SU-DHL-6 (cell line): ENCODE data around the gene LPIN3.

ENCODE experiments used
- H2AFZ ChIP-seq: fragments of 200-600 bp; sonication (generic); 2 replicates; pipeline ENCODE4 v1.6.1; 2014; ENCODE audit warnings: low read depth, mild to moderate bottlenecking, moderate library complexity, mixed read lengths, antibody characterized with exemption, low read length; ENCODE audit not compliant: severe bottlenecking
- H3F3A ChIP-seq: fragments of 200-600 bp; shearing (Covaris generic); 2 replicates; pipeline ENCODE4 v1.6.0; 2016; ENCODE audit warnings: antibody characterized with exemption, mild to moderate bottlenecking; ENCODE audit not compliant: insufficient read depth
- H3K27ac ChIP-seq: fragments of 200-600 bp; sonication (generic); 2 replicates; pipeline ENCODE4 v1.5.1; 2016; ENCODE audit warnings: low read depth, mild to moderate bottlenecking, low read length, moderate library complexity, mixed read lengths
- H3K27me3 ChIP-seq: fragments of 200-600 bp; sonication (generic), shearing (Covaris generic); 2 replicates; pipeline ENCODE4 v1.6.0; 2014; ENCODE audit warnings: mild to moderate bottlenecking, low read length
- H3K36me3 ChIP-seq: fragments of 200-600 bp; sonication (generic); 2 replicates; pipeline ENCODE4 v1.6.1; 2014; ENCODE audit warnings: mild to moderate bottlenecking, low read length, mixed read lengths
- H3K4me2 ChIP-seq: fragments of 300-600, 200-600 bp; shearing (Covaris generic), sonication (generic); 2 replicates; pipeline ENCODE4 v1.6.0; 2014; ENCODE audit warnings: low read length, low read depth, mild to moderate bottlenecking; ENCODE audit not compliant: poor library complexity, severe bottlenecking
- H3K4me3 ChIP-seq: fragments of 200-600 bp; sonication (generic); 2 replicates; pipeline ENCODE4 v1.5.1; 2014; ENCODE audit warnings: antibody characterized with exemption, low read length, mild to moderate bottlenecking, mixed read lengths; ENCODE audit not compliant: insufficient read depth, poor library complexity, severe bottlenecking
- H3K79me2 ChIP-seq: fragments of 200-600 bp; sonication (generic); 2 replicates; pipeline ENCODE4 v1.6.1; 2014; ENCODE audit warnings: mild to moderate bottlenecking, low read length, moderate library complexity; ENCODE audit not compliant: insufficient read depth
- H3K9ac ChIP-seq: fragments of 200-600 bp; sonication (generic); 2 replicates; pipeline ENCODE4 v1.7.0; 2014; ENCODE audit warnings: mild to moderate bottlenecking, low read length
- H3K9me2 ChIP-seq: fragments of 200-600 bp; sonication (generic); replicated peaks from 2 replicates; pipeline ENCODE4 v1.6.1; 2014; ENCODE audit warnings: low read length; ENCODE audit not compliant: insufficient read depth
- H3K9me3 ChIP-seq: fragments of 200-600 bp; sonication (generic); 2 replicates; pipeline ENCODE4 v1.6.1; 2014; ENCODE audit warnings: low read length, mixed read lengths; ENCODE audit not compliant: insufficient read depth
- H4K20me1 ChIP-seq: fragments of 200-600 bp; sonication (generic); 2 replicates; pipeline ENCODE4 v1.6.1; 2014; ENCODE audit warnings: low read depth, mild to moderate bottlenecking, antibody characterized with exemption, low read length, moderate library complexity, mixed read lengths
- CTCF ChIP-seq: fragments of 200-600 bp; sonication (generic); IDR thresholded peaks from one replicate; pipeline ENCODE4 v1.5.1; 2017; ENCODE audit warnings: antibody characterized with exemption, mild to moderate bottlenecking, low read length, moderate library complexity; ENCODE audit not compliant: insufficient read depth, poor library complexity, severe bottlenecking
- EZH2phosphoT487 ChIP-seq: fragments of 200-600 bp; sonication (generic), shearing (Covaris generic); conservative IDR thresholded peaks from 2 replicates; pipeline ENCODE4 v1.6.1; 2018; ENCODE audit warnings: mild to moderate bottlenecking, antibody characterized with exemption, low read length, moderate library complexity, mixed read lengths

LPIN3 gene

GRCh38 chr20:41367393-41367695 is 26.7 kb downstream of the LPIN3 start:
- Histone ChIP-seq H3K79me2 (no peaks in the 10 kb centered on the region), H2AFZ (no peak overlapping the region), H3K36me3 (no peaks in the 10 kb centered on the region), H3K9me3 (no peaks in the 10 kb centered on the region), H3K27me3 (no peaks in the 10 kb centered on the region), H3K27ac (no peak overlapping the region), H4K20me1 (no peaks in the 10 kb centered on the region), H3K9ac (no peak overlapping the region), H3K4me2 (no peak overlapping the region), H3K9me2 (no peaks in the 10 kb centered on the region), H3F3A (no peaks in the 10 kb centered on the region), H3K4me3 (no peak overlapping the region)
- TF ChIP-seq EZH2phosphoT487 (no peak), CTCF (no peak)

GRCh38 chr20:41367956-41368355 is 27.3 kb downstream of the LPIN3 start:
- TF ChIP-seq EZH2phosphoT487, result no peak
- no peak for TF ChIP-seq CTCF
- H3K27ac ChIP-seq, result no peak overlapping the region
- H3K9me3 ChIP-seq, result no peaks in the 10 kb centered on the region
- H3K4me3 ChIP-seq, result no peak overlapping the region
- H4K20me1 ChIP-seq, result no peaks in the 10 kb centered on the region
- H3K79me2 ChIP-seq, result no peaks in the 10 kb centered on the region
- H3K36me3 ChIP-seq, result no peaks in the 10 kb centered on the region
- no peak overlapping the region for H3K4me2 ChIP-seq
- no peaks in the 10 kb centered on the region for H3K27me3 ChIP-seq
- H2AFZ ChIP-seq, result no peak overlapping the region
- no peak overlapping the region for H3K9ac ChIP-seq
- no peaks in the 10 kb centered on the region for H3F3A ChIP-seq
- H3K9me2 ChIP-seq, result no peaks in the 10 kb centered on the region

GRCh38 chr20:41369673-41370072 is 29.1 kb downstream of the LPIN3 start:
- Histone ChIP-seq H3K4me3 (no peak overlapping the region), H3K36me3 (no peaks in the 10 kb centered on the region), H2AFZ (no peak overlapping the region), H4K20me1 (no peaks in the 10 kb centered on the region), H3K9ac (no peak overlapping the region), H3K9me3 (no peaks in the 10 kb centered on the region), H3K9me2 (no peaks in the 10 kb centered on the region), H3F3A (no peaks in the 10 kb centered on the region), H3K79me2 (no peaks in the 10 kb centered on the region), H3K27me3 (no peaks in the 10 kb centered on the region), H3K27ac (no peak overlapping the region), H3K4me2 (no peak overlapping the region)
- TF ChIP-seq CTCF, result no peak
- TF ChIP-seq EZH2phosphoT487, result no peak

- no peaks in the 10 kb centered on the region for H4K20me1 ChIP-seq
- no peaks in the 10 kb centered on the region for H3K9me2 ChIP-seq
- no peak overlapping the region for H2AFZ ChIP-seq
- no peak overlapping the region for H3K9ac ChIP-seq
- H3K4me3 ChIP-seq, result no peak overlapping the region
- no peaks in the 10 kb centered on the region for H3F3A ChIP-seq
- no peak overlapping the region for H3K4me2 ChIP-seq
- H3K27me3 ChIP-seq, result no peaks in the 10 kb centered on the region
- H3K36me3 ChIP-seq, result no peaks in the 10 kb centered on the region
- H3K79me2 ChIP-seq, result no peaks in the 10 kb centered on the region
- no peak for TF ChIP-seq CTCF
- TF ChIP-seq EZH2phosphoT487, result no peak
- no peaks in the 10 kb centered on the region for H3K9me3 ChIP-seq
- H3K27ac ChIP-seq, result no peak overlapping the region
Observed at GRCh38 chr20:41370176-41370575, 29.6 kb downstream of the LPIN3 start.
